Measurements from ENCODE around the gene WDR33. TPM values are rescaled to one million over a fixed set of nuclear protein-coding genes. Genes with fewer than 3 reads are reported as not detected.

The WDR33 gene
- total and polyA plus RNA-seq, 2 of the 13 experiments (the other 11 are each of a cell fraction or from before 2014, with no cell fraction given) = 54.9 to 78.2 TPM

- 0 out of 2 replicates have a peak, but pooled peaks have one; percentile 18 for TF ChIP-seq MTA1 (CRISPR knock-in tag; IDR thresholded peaks at IDR 0.05; ENCODE audit: borderline replicate concordance)
Observed at GRCh38 chr2:127672341-127673224, 138.4 kb downstream of the WDR33 start (continued).

GRCh38 chr2:127671557-127672302 is 139.2 kb downstream of the WDR33 start:
- Histone ChIP-seq H3K4me1 (ENCODE audit: insufficient read depth, low read length) (peaks cover 27% of the 10 kb centered on the region), H3K27ac (ENCODE audit: extremely low read length, insufficient read depth, low read length) (no peak overlapping the region), H3K4me2 (ENCODE audit: low read depth, low read length) (no peak overlapping the region), H2AFZ (ENCODE audit: low read length) (no peak overlapping the region), H3K9ac (ENCODE audit: insufficient read depth, low read depth, low read length) (no peak overlapping the region), H4K20me1 (ENCODE audit: insufficient read depth, low read length) (no peaks in the 10 kb centered on the region), H3K4me3 (replicated peaks in 1 of 3; ENCODE audit: insufficient read depth in 1 of 3, low read depth in 2 of 3, low read length in 3 of 3) (no peak overlapping the region), H3K27me3 (ENCODE audit: control insufficient read depth in 1 of 2, insufficient read depth in 2 of 2, low read length in 2 of 2) (peaks cover 13 to 51% of the 10 kb centered on the region in 2 experiments), H3K36me3 (replicated peaks in 1 of 2; ENCODE audit: control insufficient read depth in 1 of 2, insufficient read depth in 2 of 2, low read length in 2 of 2) (no peaks in the 10 kb centered on the region), H3K79me2 (ENCODE audit: insufficient read depth, low read length) (no peaks in the 10 kb centered on the region), H3K9me3 (ENCODE audit: low read length) (no peaks in the 10 kb centered on the region)
- in situ Hi-C loops (cut with HindIII; ENCODE audit: extremely low pct_ligation_motif_present, low pct_unique_long_range_greater_than_20kb) = no loop called here
- FAIRE-seq (no peak), ATAC-seq (no peak), DNase-seq (ENCODE audit: low spot score) (no peak)
- TF ChIP-seq ZNF572 (CRISPR knock-in tag; IDR thresholded peaks at IDR 0.05) (no peak), HNRNPL (IDR thresholded peaks at IDR 0.05; ENCODE audit: low read depth, low read length) (0 out of 2 replicates have a peak, but pooled peaks have one; percentile 18)
- WGBS (ENCODE audit: low lambda C conversion rate) = 48% methylated on average over 10 of the region's 14 CpGs
- intact Hi-C loops (cut with micrococcal nuclease; ENCODE audit: unreplicated experiment) = no loop called here
- no TSS peak for BruUV-seq (replicated peaks)
- ChIA-PET POLR2A (no interaction called here), CTCF (ENCODE audit: low intra/inter-chr PET ratio, low total read pairs) (no interaction called here)

GRCh38 chr2:127670957-127671290 is 140.0 kb downstream of the WDR33 start:
- intact Hi-C loops (cut with micrococcal nuclease; ENCODE audit: unreplicated experiment) = no loop called here
- no TSS peak for BruUV-seq (replicated peaks)
- in situ Hi-C loops (cut with HindIII; ENCODE audit: extremely low pct_ligation_motif_present, low pct_unique_long_range_greater_than_20kb) = no loop called here
- DNase-seq (ENCODE audit: low spot score) (peak; percentile 56), FAIRE-seq (no peak), ATAC-seq (no peak)
- H2AFZ ChIP-seq (ENCODE audit: low read length) = no peak overlapping the region
- H3K27ac ChIP-seq (ENCODE audit: extremely low read length, insufficient read depth, low read length) = no peak overlapping the region
- H4K20me1 ChIP-seq (ENCODE audit: insufficient read depth, low read length) = no peaks in the 10 kb centered on the region
- no peak overlapping the region for H3K4me3 ChIP-seq (replicated peaks in 1 of 3; ENCODE audit: insufficient read depth in 1 of 3, low read depth in 2 of 3, low read length in 3 of 3)
- H3K9ac ChIP-seq (ENCODE audit: insufficient read depth, low read depth, low read length) = no peak overlapping the region
- peaks cover 12 to 49% of the 10 kb centered on the region in 2 experiments for H3K27me3 ChIP-seq (ENCODE audit: control insufficient read depth in 1 of 2, insufficient read depth in 2 of 2, low read length in 2 of 2)
- H3K36me3 ChIP-seq (replicated peaks in 1 of 2; ENCODE audit: control insufficient read depth in 1 of 2, insufficient read depth in 2 of 2, low read length in 2 of 2) = no peaks in the 10 kb centered on the region
- TF ChIP-seq GATAD2A (CRISPR knock-in tag; IDR thresholded peaks at IDR 0.05) (peak; percentile 25; the same call in 1 of the 2 replicates), ZNF749 (CRISPR knock-in tag; IDR thresholded peaks at IDR 0.05; ENCODE audit: borderline replicate concordance) (no peak), SNAPC2 (CRISPR knock-in tag; IDR thresholded peaks at IDR 0.05) (no peak), NFE2L2 (IDR thresholded peaks at IDR 0.05; ENCODE audit: low read length) (peak; percentile 30; the same call in 1 of the 2 replicates), ZNF564 (CRISPR knock-in tag; IDR thresholded peaks at IDR 0.05) (no peak), ZNF713 (CRISPR knock-in tag; IDR thresholded peaks at IDR 0.05) (no peak), SUZ12 (IDR thresholded peaks at IDR 0.05; ENCODE audit: low read depth, low read length) (no peak), ZNF768 (CRISPR knock-in tag; IDR thresholded peaks at IDR 0.05) (no peak), FOXA3 (CRISPR knock-in tag; IDR thresholded peaks at IDR 0.05) (peak; percentile 65), TERF1 (CRISPR knock-in tag; IDR thresholded peaks at IDR 0.05) (no peak), MAFG (CRISPR knock-in tag; IDR thresholded peaks at IDR 0.05) (peak; percentile 20; the same call in 1 of the 2 replicates)
- no peak overlapping the region for H3K4me2 ChIP-seq (ENCODE audit: low read depth, low read length)
- 20% methylated on average over 5 of the region's 5 CpGs for WGBS (ENCODE audit: low lambda C conversion rate)
- no peaks in the 10 kb centered on the region for H3K9me3 ChIP-seq (ENCODE audit: low read length)
- H3K79me2 ChIP-seq (ENCODE audit: insufficient read depth, low read length) = no peaks in the 10 kb centered on the region
- H3K4me1 ChIP-seq (ENCODE audit: insufficient read depth, low read length) = peaks cover 23% of the 10 kb centered on the region
- POLR2A ChIA-PET = no interaction called here
- CTCF ChIA-PET (ENCODE audit: low intra/inter-chr PET ratio, low total read pairs) = no interaction called here
